ENCODE data around the gene CEP250.
A peak's percentile ranks its signal among the peaks of the same experiment; 100 is the strongest.
"Not testable (repeated sequence)": the region's sequence is repeated elsewhere in the genome, so short reads cannot be mapped to it uniquely, and the experiment has no call there.

CEP250 gene

GRCh38 chr20:35451295-35451694, 4.1 kb upstream of the CEP250 start:
- DNase-seq (ENCODE audit: low spot score), result no peak

- DNase-seq (ENCODE audit: low spot score), result no peak
Measured at GRCh38 chr20:35453647-35454046, 1.8 kb upstream of the CEP250 start.

GRCh38 chr20:35456700-35457099, 1.3 kb downstream of the CEP250 start:
- not testable (repeated sequence) for DNase-seq (ENCODE audit: low spot score)

GRCh38 chr20:35457539-35457938, 2.1 kb downstream of the CEP250 start:
- DNase-seq (ENCODE audit: low spot score), result not testable (repeated sequence)

- DNase-seq (ENCODE audit: low spot score), result no peak
Measured at GRCh38 chr20:35458388-35458787, 3.0 kb downstream of the CEP250 start.

- no peak for DNase-seq (ENCODE audit: low spot score)
Measured at GRCh38 chr20:35461620-35462019, 6.2 kb downstream of the CEP250 start.

- no peak for DNase-seq (ENCODE audit: low spot score)
Measured at GRCh38 chr20:35462351-35462750, 7.0 kb downstream of the CEP250 start.

- DNase-seq (ENCODE audit: low spot score), result peak; percentile 59
Measured at GRCh38 chr20:35463455-35464300, 8.3 kb downstream of the CEP250 start.

GRCh38 chr20:35465976-35466375, 10.6 kb downstream of the CEP250 start:
- no peak for DNase-seq (ENCODE audit: low spot score)

- DNase-seq (ENCODE audit: low spot score), result no peak
Measured at GRCh38 chr20:35466856-35467255, 11.5 kb downstream of the CEP250 start.

GRCh38 chr20:35467339-35468224, 12.2 kb downstream of the CEP250 start:
- DNase-seq (ENCODE audit: low spot score), result peak; percentile 62

- DNase-seq (ENCODE audit: low spot score), result no peak
Measured at GRCh38 chr20:35468671-35469334, 13.4 kb downstream of the CEP250 start.

- no peak for DNase-seq (ENCODE audit: low spot score)
Measured at GRCh38 chr20:35472209-35472608, 16.8 kb downstream of the CEP250 start.

- DNase-seq (ENCODE audit: low spot score), result no peak
Measured at GRCh38 chr20:35473684-35474083, 18.3 kb downstream of the CEP250 start.

GRCh38 chr20:35474303-35474871, 19.0 kb downstream of the CEP250 start:
- no peak for DNase-seq (ENCODE audit: low spot score)

- DNase-seq (ENCODE audit: low spot score), result no peak
Measured at GRCh38 chr20:35476288-35476687, 20.9 kb downstream of the CEP250 start.

- peak; percentile 31 for DNase-seq (ENCODE audit: low spot score)
Measured at GRCh38 chr20:35478804-35479472, 23.5 kb downstream of the CEP250 start.

- no peak for DNase-seq (ENCODE audit: low spot score)
Measured at GRCh38 chr20:35479798-35480197, 24.4 kb downstream of the CEP250 start.

- no peak for DNase-seq (ENCODE audit: low spot score)
Measured at GRCh38 chr20:35487479-35487878, 32.1 kb downstream of the CEP250 start.

- no peak for DNase-seq (ENCODE audit: low spot score)
Measured at GRCh38 chr20:35489717-35490116, 34.3 kb downstream of the CEP250 start.

GRCh38 chr20:35490736-35491181, 35.4 kb downstream of the CEP250 start:
- no peak for DNase-seq (ENCODE audit: low spot score)

Data from HuH-7.5 (cell line).